Neuron (in vitro differentiated cells): ENCODE measurements around the gene ZNF683.
"Not testable (repeated sequence)": the region's sequence is repeated elsewhere in the genome, so short reads cannot be mapped to it uniquely, and the experiment has no call there.

Experiments used
- H2AFZ ChIP-seq: one replicate; pipeline ENCODE4 v1.6.1; 2013; ENCODE audit warnings: low read depth, mild to moderate bottlenecking, inconsistent platforms, low read length, moderate library complexity
- H3K27me3 ChIP-seq: one replicate; pipeline ENCODE4 v1.6.1; 2013; ENCODE audit warnings: low read length; ENCODE audit not compliant: insufficient read depth
- H3K36me3 ChIP-seq: one replicate; pipeline ENCODE4 v1.6.1; 2013; ENCODE audit warnings: low read length; ENCODE audit not compliant: insufficient read depth
- H3K4me1 ChIP-seq: one replicate; pipeline ENCODE4 v1.6.1; 2013; ENCODE audit warnings: low read length; ENCODE audit not compliant: insufficient read depth
- H3K4me3 ChIP-seq: 2 replicates; pipeline ENCODE4 v1.5.1; 2013; ENCODE audit warnings: mild to moderate bottlenecking, low read length, moderate library complexity
- H3K9me3 ChIP-seq: one replicate; pipeline ENCODE4 v1.6.1; 2013; ENCODE audit warnings: low read length

Gene ZNF683

DNA sequence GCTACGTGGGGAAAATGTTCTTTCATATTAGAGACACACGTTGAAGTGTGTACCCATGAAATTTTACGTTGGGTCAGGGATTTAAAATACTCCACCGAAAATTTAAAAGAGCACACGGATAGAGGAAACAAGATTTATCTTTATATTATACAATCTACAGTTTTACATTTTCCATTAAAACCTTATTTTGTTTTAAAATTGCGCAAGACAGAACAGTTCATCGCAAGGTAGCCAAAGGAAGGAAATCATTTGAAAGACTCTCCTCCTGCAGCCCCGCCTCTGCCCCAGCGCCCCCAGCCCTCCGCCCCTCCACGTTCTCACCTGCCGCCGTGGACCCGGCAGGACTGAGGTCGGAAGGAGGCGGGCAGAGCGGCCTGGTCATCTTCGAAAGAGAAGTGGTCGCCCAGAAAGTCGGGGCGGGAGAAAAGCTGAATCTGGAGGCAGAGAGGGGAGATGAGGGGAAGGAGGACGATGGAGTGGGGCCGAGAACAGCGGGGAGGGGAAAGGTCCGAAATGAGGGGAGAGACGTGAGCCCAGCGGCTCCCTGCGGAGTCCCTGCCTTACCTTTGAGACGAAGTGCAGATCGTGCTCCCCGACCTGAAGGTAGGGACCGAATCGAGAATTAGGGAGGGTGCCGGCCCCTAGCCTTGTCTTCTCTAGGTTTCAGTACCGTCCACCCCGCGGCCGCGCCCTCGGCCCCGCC is 36.6 kb downstream of the ZNF683 start:
- no peaks in the 10 kb centered on the region for H3K36me3 ChIP-seq
- no peaks in the 10 kb centered on the region for H3K9me3 ChIP-seq
- H3K27me3 ChIP-seq, result no peaks in the 10 kb centered on the region
- no peak overlapping the region for H3K4me3 ChIP-seq
- H3K4me1 ChIP-seq, result no peaks in the 10 kb centered on the region
- H2AFZ ChIP-seq, result no peak overlapping the region

DNA sequence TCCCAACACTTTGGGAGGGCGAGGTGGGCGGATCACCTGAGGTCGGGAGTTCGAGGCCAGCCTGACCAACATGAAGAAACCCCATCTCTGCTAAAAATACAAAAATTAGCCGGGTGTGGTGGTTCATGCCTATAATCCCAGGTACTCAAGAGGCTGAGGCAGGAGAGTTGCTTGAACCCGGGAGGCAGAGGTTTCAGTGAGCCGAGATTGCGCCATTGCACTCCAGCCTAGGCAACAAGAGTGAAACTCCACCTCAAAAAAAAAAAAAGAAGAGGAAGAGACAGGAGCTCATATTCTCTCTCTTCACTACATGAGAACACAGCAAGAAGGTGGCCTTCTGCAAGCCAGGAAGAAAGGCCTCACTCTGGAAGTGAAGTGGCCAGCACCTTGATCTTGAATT is 39.2 kb downstream of the ZNF683 start:
- not testable (repeated sequence) for H3K27me3 ChIP-seq, H3K4me1 ChIP-seq, H3K4me3 ChIP-seq, H3K9me3 ChIP-seq, H2AFZ ChIP-seq, H3K36me3 ChIP-seq

DNA sequence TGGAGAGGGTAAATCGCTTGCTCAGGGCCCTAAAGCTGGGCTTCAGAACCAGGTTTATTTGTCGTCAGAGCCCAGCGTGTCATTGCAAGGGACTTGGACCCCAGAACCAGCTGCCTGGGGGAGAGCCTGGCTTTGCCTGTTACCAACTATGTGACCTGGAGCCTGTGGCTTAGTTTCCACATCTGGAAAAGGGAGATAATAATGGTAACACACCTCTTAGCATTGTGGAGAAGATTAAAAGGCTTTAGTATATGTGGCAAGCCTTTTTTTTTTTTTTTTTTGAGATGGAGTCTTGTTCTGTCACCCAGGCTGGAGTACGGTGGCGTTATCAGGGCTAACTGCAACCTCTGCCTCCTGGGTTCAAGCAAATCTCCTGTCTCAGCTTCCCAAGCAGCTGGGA is 42.3 kb downstream of the ZNF683 start:
- no peaks in the 10 kb centered on the region for H3K9me3 ChIP-seq
- no peaks in the 10 kb centered on the region for H3K27me3 ChIP-seq
- H3K36me3 ChIP-seq, result no peaks in the 10 kb centered on the region
- H2AFZ ChIP-seq, result no peak overlapping the region
- no peak overlapping the region for H3K4me3 ChIP-seq
- peaks cover 3% of the 10 kb centered on the region for H3K4me1 ChIP-seq

DNA sequence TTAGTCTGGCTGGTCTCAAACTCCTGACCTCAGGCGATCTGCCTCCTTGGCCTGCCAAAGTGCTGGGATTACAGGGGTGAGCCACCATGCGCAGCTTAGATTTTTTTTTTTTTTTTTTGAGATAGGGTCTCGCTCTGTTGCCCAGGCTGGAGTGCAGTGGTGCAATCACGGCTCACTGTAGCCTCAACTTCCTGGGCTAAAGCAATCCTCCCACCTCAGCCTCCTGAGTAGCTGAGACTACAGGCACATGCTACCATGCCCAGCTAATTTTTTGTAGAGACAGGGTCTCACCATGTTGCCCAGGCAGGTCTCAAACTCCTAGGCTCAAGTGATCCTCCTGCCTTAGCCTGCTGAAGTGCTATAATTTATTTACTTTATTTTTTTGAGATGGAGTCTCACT is 43.2 kb downstream of the ZNF683 start:
- H3K4me1 ChIP-seq, H2AFZ ChIP-seq, H3K27me3 ChIP-seq: not testable (repeated sequence)

DNA sequence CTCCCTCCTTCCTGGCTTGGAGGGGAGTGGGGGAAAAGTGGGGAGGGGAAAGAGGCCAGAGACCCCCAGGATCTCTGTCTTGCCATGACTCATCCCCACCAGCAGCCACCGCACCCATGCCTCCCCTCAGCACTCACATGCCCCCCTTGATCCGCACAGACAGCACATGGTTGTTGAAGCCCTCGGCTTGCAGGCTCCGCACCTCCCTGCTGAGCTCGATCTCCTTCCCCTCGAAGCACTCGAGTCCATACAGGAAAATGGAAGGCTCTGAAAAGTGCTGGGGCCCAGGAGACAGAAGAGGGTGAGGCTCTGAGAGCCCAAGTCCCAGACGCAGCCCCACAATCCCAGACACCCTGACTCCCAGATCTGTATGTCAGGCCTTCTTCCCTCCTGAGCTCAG is 44.0 kb downstream of the ZNF683 start:
- Histone ChIP-seq H3K9me3 (no peaks in the 10 kb centered on the region), H3K4me1 (peaks cover 3% of the 10 kb centered on the region), H2AFZ (no peak overlapping the region), H3K4me3 (no peak overlapping the region), H3K27me3 (no peaks in the 10 kb centered on the region), H3K36me3 (no peaks in the 10 kb centered on the region)

More for the DNA sequence above, 43.2 kb downstream of the ZNF683 start:
- H3K4me3 ChIP-seq, H3K36me3 ChIP-seq, H3K9me3 ChIP-seq: not testable (repeated sequence)

DNA sequence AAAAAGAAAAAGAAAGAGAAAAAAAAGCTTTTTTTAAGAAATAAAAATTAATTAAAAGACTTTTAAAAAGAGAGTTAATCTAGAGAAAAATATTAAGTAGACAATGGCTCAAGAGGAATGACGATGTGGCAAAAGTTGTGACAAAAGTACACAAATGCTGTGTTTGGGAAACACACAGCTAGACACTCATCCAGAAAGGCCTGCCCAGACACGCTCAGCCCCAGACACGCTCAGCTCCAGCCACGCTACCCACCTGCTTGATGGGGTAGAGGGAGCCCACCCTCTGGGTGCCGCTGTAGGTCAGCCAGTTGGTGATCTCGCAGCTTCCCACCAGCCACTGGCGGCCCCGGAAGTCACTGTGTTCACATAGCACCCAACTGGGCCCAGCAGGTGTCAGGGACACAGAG is 44.6 kb downstream of the ZNF683 start:
- Histone ChIP-seq H3K27me3 (no peaks in the 10 kb centered on the region), H2AFZ (no peak overlapping the region), H3K4me1 (peaks cover 3% of the 10 kb centered on the region), H3K36me3 (no peaks in the 10 kb centered on the region), H3K4me3 (no peak overlapping the region), H3K9me3 (no peaks in the 10 kb centered on the region)

DNA sequence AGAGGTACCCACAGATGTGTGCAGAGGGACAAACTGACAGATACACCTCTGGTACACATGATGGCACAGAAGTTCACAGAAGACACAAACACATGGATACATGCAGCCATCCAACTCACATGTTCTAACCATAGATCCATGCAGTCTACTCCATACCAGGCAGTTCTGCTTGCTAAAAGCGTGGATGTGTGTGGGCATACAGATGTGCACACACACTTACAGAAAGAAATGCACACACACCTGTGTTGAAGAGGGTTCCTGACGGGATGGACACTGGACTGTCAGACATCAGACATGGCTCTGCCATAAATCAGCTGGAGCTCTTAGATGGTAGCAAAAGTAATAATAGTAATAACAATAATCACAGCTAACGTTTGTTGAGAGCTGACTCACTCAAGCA is 48.0 kb downstream of the ZNF683 start:
- H3K4me3 ChIP-seq, result no peak overlapping the region
- no peaks in the 10 kb centered on the region for H3K36me3 ChIP-seq
- no peaks in the 10 kb centered on the region for H3K9me3 ChIP-seq
- H3K4me1 ChIP-seq, result peaks cover 5% of the 10 kb centered on the region
- H2AFZ ChIP-seq, result no peak overlapping the region
- no peaks in the 10 kb centered on the region for H3K27me3 ChIP-seq

DNA sequence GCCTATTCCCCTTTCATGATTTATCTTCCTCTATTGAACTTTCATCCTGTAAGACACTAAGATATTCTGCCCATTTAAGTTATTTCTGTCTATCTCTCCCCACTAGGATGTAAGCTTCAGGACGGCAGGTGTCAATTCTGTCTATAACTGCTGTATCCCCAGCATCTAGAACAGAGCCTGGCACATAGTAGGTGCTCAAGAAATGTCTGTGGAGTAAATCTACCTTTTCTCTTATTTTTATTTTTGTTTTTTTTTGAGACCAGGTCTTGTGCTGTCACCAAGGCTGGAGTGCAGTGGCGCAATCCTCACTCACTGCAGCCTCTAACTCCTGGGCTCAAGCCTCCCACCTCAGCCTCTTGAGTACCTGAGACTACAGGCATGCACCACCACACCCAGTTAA is 49.2 kb downstream of the ZNF683 start:
- peaks cover 5% of the 10 kb centered on the region for H3K4me1 ChIP-seq
- no peaks in the 10 kb centered on the region for H3K27me3 ChIP-seq
- H2AFZ ChIP-seq, result no peak overlapping the region
- no peaks in the 10 kb centered on the region for H3K9me3 ChIP-seq
- no peak overlapping the region for H3K4me3 ChIP-seq
- no peaks in the 10 kb centered on the region for H3K36me3 ChIP-seq

DNA sequence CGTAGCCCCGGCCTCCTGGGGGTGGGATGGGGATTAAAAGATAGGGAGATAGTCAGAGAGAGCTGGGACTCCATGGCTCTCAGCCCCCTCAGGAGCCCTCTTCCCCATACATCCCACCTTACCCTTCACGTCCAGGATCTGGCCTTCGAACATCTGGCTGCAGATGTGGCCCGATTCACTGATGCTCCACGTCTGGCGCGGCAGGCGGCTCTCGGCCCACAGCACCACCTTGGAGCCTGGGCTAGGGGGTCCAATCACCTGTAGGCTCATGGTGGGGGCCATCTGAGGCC is 50.6 kb downstream of the ZNF683 start:
- H2AFZ ChIP-seq, result no peak overlapping the region
- H3K36me3 ChIP-seq, result no peaks in the 10 kb centered on the region
- H3K4me1 ChIP-seq, result peaks cover 2% of the 10 kb centered on the region
- H3K4me3 ChIP-seq, result no peak overlapping the region
- H3K9me3 ChIP-seq, result no peaks in the 10 kb centered on the region
- no peaks in the 10 kb centered on the region for H3K27me3 ChIP-seq

DNA sequence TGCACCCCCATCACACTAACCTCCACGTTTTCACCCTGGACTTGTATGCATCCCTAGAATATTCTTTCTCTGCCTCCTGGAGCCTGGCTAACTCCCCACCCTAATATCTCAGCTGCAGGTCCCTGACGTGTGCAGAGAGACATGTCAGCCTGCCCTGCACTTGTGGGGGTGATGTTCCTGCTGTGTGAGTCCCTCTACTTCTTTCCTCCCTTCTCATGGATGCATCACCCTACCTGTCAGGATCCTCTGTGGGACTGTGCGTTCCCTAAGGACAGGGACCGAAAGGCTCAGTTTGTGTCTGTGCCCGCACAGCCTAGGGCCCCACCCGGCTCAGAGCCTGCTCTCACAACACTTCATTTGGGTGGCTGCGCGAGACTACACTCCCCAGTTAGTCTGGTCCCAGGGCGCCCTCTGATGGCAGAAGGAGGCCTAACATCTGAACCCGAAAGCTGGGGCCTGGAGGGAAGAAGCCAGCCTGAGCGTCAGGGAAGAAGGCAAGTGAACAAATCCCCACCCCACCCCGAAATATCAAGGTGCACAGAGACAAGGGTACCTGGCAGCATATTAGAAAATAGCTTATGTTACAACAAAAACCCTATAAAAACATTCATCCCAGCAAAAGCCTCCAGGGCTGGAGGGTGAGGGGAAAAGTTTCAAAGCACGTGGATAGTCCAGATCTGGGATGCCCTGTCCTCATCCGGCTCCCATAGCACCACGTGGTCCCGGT is 51.1 kb downstream of the ZNF683 start:
- H3K9me3 ChIP-seq, result no peaks in the 10 kb centered on the region
- H2AFZ ChIP-seq, result no peak overlapping the region
- peaks cover 2% of the 10 kb centered on the region for H3K4me1 ChIP-seq
- no peaks in the 10 kb centered on the region for H3K27me3 ChIP-seq
- H3K36me3 ChIP-seq, result no peaks in the 10 kb centered on the region
- H3K4me3 ChIP-seq, result no peak overlapping the region

DNA sequence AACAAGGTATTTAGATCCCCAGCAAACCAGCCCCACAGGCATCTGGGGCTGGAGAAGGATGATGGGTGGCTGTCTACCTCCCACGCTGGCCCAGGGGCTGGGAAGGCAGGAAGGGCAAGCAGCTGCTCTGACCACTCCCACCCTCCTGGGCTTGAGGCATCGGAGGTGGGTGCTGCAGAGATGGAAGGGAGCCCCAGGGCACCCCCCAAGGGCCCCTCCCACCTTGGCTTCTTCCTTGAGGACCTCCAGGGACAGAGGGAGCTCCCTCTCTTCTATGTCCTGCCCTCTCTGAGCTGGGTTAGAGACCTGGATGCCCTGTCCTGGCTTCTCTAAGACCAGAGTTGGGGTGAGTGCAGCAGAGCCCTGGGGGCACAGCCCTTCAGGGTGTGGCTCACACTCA is 51.7 kb downstream of the ZNF683 start:
- Histone ChIP-seq H3K4me1 (peaks cover 2% of the 10 kb centered on the region), H3K9me3 (no peaks in the 10 kb centered on the region), H3K27me3 (no peaks in the 10 kb centered on the region), H3K4me3 (no peak overlapping the region), H3K36me3 (no peaks in the 10 kb centered on the region), H2AFZ (no peak overlapping the region)

DNA sequence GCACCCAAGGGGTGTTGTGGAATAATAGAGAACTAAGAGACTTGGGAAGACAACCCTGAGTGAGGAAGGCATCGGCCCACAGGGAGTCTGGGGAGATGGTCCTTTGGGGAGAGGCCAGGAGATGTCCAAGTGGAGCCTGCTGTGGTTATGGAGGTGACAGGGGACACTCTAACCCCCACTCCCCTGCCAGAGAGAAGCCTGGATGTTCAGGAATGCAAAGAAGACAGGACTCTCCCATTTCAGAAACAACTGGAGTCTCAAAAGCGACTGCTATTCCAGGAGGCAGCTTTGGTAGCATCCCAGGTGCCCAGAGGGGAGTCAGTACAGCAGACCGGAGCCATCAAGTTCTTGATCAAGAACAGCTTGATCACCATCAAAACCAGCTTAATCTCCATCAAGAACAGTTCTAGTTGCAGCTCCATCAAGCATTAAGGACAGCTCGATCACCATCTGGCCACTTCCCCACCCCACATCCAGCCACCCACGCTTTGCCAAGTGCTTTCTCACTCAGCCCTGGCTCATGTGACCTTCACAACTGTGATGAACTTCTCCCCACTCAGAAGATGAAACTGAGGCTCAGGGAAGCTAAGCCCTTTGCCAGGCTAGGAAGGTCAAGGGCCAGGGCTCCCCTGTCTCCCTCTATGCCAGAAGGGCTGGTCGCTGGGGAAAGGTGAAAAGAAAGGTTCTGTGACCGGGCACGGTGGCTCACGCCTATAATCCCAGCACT is 54.0 kb downstream of the ZNF683 start:
- H3K4me3 ChIP-seq, result no peak overlapping the region
- H3K36me3 ChIP-seq, result no peaks in the 10 kb centered on the region
- H3K9me3 ChIP-seq, result no peaks in the 10 kb centered on the region
- H3K4me1 ChIP-seq, result peaks cover 2% of the 10 kb centered on the region
- no peaks in the 10 kb centered on the region for H3K27me3 ChIP-seq
- H2AFZ ChIP-seq, result no peak overlapping the region

DNA sequence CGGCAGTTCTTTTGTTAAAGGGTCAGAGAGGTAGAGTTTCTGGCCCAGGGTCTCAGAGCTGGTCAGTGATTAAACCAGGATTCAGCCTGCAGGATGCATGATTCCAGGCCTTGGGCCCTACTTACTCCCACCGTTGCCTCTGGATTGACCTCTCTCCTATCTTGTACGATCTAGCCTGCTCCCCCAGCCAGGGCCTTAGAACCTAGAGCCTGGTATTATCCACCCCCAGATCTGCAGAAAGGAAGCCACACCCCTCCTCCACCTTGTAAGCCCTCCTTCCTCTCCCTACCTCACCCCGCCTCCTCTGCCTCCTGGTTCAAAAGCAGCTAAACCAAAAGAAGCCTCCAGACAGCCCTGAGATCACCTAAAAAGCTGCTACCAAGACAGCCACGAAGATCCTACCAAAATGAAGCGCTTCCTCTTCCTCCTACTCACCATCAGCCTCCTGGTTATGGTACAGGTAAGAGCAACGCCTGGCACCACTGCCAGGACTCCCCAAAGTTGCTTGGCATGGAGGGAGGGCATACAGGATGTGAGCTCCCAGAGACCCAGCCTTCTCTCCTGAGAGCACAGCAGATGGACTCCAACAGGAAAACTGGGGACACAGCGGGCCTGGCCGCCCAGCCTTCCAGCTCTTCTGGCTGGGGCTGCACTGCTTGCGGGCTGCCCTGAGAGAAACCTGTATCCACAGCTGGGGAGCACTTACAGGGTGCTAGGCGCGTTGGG is 54.8 kb downstream of the ZNF683 start, which contains the start of gene CD52:
CD52 (plus strand) TSS at position 347 of the 726 bp plus-strand sequence; CDS start at position 407, 60 bp downstream.
- Histone ChIP-seq H3K36me3 (no peaks in the 10 kb centered on the region), H2AFZ (no peak within 1 kb of the TSS), H3K4me3 (no peak within 1 kb of the TSS), H3K9me3 (no peaks in the 10 kb centered on the region), H3K27me3 (no peaks in the 10 kb centered on the region), H3K4me1 (peaks cover 2% of the 10 kb centered on the region)
